ENCODE data around the gene NOP16.
A peak's percentile ranks its signal among the peaks of the same experiment; 100 is the strongest.

NOP16 gene

GRCh38 chr5:176425138-176425537, 36.7 kb upstream of the NOP16 start:
- TF ChIP-seq CTCF (IDR thresholded peaks at IDR 0.05; ENCODE audit: extremely low read depth, missing control alignments) = no peak

GRCh38 chr5:176424181-176424580, 35.8 kb upstream of the NOP16 start:
- no peak for DNase-seq (ENCODE audit: low spot score)
- no peak for TF ChIP-seq CTCF (IDR thresholded peaks at IDR 0.05; ENCODE audit: extremely low read depth, missing control alignments)

More at GRCh38 chr5:176425138-176425537, 36.7 kb upstream of the NOP16 start:
- no peak for DNase-seq (ENCODE audit: low spot score)

- DNase-seq (ENCODE audit: low spot score) = no peak
- TF ChIP-seq CTCF (IDR thresholded peaks at IDR 0.05; ENCODE audit: extremely low read depth, missing control alignments) = no peak
These were observed 32.7 kb upstream of the NOP16 start for GRCh38 chr5:176420972-176421544.

- no peak for DNase-seq (ENCODE audit: low spot score)
- TF ChIP-seq CTCF (IDR thresholded peaks at IDR 0.05; ENCODE audit: extremely low read depth, missing control alignments) = no peak
These were observed 31.7 kb upstream of the NOP16 start for GRCh38 chr5:176420086-176420485.

- DNase-seq (ENCODE audit: low spot score) = no peak
- no peak for TF ChIP-seq CTCF (IDR thresholded peaks at IDR 0.05; ENCODE audit: extremely low read depth, missing control alignments)
These were observed 29.9 kb upstream of the NOP16 start for GRCh38 chr5:176418251-176418650.

GRCh38 chr5:176416965-176417364, 28.6 kb upstream of the NOP16 start:
- no peak for DNase-seq (ENCODE audit: low spot score)
- TF ChIP-seq CTCF (IDR thresholded peaks at IDR 0.05; ENCODE audit: extremely low read depth, missing control alignments) = no peak

- DNase-seq (ENCODE audit: low spot score) = peak; percentile 97
- TF ChIP-seq CTCF (IDR thresholded peaks at IDR 0.05; ENCODE audit: extremely low read depth, missing control alignments) = peak; percentile 91
These were observed 27.8 kb upstream of the NOP16 start, which contains the start of gene CLTB for GRCh38 chr5:176415952-176416924. Gene CLTB (minus strand): TSS chr5:176416539. CDS start chr5:176416363, 176 bp downstream.
